Stimulated activated CD8-positive, alpha-beta memory T cell treated with anti-CD3 and anti-CD28 coated beads, Interleukin-15, amount 100 ng/mL, for 48 hours (primary cell): Measurements from ENCODE around the gene A3GALT2.

Source experiments
- DNase-seq, 2 donors: peaks; one replicate each; pipeline ENCODE4 v3.0.0-alpha.2; 2020; ENCODE audit warnings: low read depth in 2 of 2

A3GALT2 gene

GRCh38 chr1:33350611-33351280, 29.8 kb upstream of the A3GALT2 start:
- no peak for DNase-seq

GRCh38 chr1:33349778-33350610, 29.1 kb upstream of the A3GALT2 start:
- DNase-seq = peak; percentile 74 to 76

GRCh38 chr1:33349081-33349759, 28.3 kb upstream of the A3GALT2 start:
- peak; percentile 21 to 36 for DNase-seq

- peak in 1 of 2 donors; percentile 7 for DNase-seq
Observed at GRCh38 chr1:33348676-33349080, 27.8 kb upstream of the A3GALT2 start.

- DNase-seq = no peak
Observed at GRCh38 chr1:33348194-33348593, 27.3 kb upstream of the A3GALT2 start.

- DNase-seq = no peak
Observed at GRCh38 chr1:33347650-33347992, 26.7 kb upstream of the A3GALT2 start.

GRCh38 chr1:33346927-33347649, 26.2 kb upstream of the A3GALT2 start:
- no peak for DNase-seq

GRCh38 chr1:33346533-33346926, 25.6 kb upstream of the A3GALT2 start:
- no peak for DNase-seq

GRCh38 chr1:33344896-33345560, 24.1 kb upstream of the A3GALT2 start:
- DNase-seq = no peak

GRCh38 chr1:33343539-33343938, 22.6 kb upstream of the A3GALT2 start:
- DNase-seq = no peak

GRCh38 chr1:33342041-33342723, 21.3 kb upstream of the A3GALT2 start:
- DNase-seq = no peak

- DNase-seq = no peak
Observed at GRCh38 chr1:33341190-33341589, 20.3 kb upstream of the A3GALT2 start.

- DNase-seq = no peak
Observed at GRCh38 chr1:33339413-33339812, 18.5 kb upstream of the A3GALT2 start.

GRCh38 chr1:33338440-33339211, 17.7 kb upstream of the A3GALT2 start:
- no peak for DNase-seq

GRCh38 chr1:33338048-33338439, 17.1 kb upstream of the A3GALT2 start:
- no peak for DNase-seq

GRCh38 chr1:33337441-33337840, 16.5 kb upstream of the A3GALT2 start:
- no peak for DNase-seq

- DNase-seq = no peak
Observed at GRCh38 chr1:33336580-33336979, 15.7 kb upstream of the A3GALT2 start.

GRCh38 chr1:33335020-33335419, 14.1 kb upstream of the A3GALT2 start:
- DNase-seq = no peak

- no peak for DNase-seq
Observed at GRCh38 chr1:33334081-33334552, 13.2 kb upstream of the A3GALT2 start.

- no peak for DNase-seq
Observed at GRCh38 chr1:33332881-33333280, 12.0 kb upstream of the A3GALT2 start.
